IPS-11a (cell line): ENCODE measurements around the gene SLC35E1.
A peak's percentile ranks its signal among the peaks of the same experiment; 100 is the strongest.

Source experiments
- H3K4me3 ChIP-seq: one replicate; pipeline ENCODE4 v1.5.1; 2013; ENCODE audit warnings: low read depth, low read length, control low read depth

SLC35E1 gene

GRCh38 chr19:16582486-16583261 is 10.5 kb upstream of the SLC35E1 start:
- no peak overlapping the region for H3K4me3 ChIP-seq

GRCh38 chr19:16581971-16582343 is 9.7 kb upstream of the SLC35E1 start:
- no peak overlapping the region for H3K4me3 ChIP-seq

- H3K4me3 ChIP-seq, result no peak overlapping the region
Observed at GRCh38 chr19:16581145-16581970, 9.1 kb upstream of the SLC35E1 start.

GRCh38 chr19:16579381-16579780 is 7.2 kb upstream of the SLC35E1 start:
- no peak overlapping the region for H3K4me3 ChIP-seq

- H3K4me3 ChIP-seq, result no peak overlapping the region
Observed at GRCh38 chr19:16577531-16577985, 5.3 kb upstream of the SLC35E1 start.

GRCh38 chr19:16576690-16577530 is 4.7 kb upstream of the SLC35E1 start:
- no peak overlapping the region for H3K4me3 ChIP-seq

GRCh38 chr19:16575861-16576689 is 3.9 kb upstream of the SLC35E1 start:
- H3K4me3 ChIP-seq, result no peak overlapping the region

GRCh38 chr19:16575282-16575681 is 3.1 kb upstream of the SLC35E1 start:
- H3K4me3 ChIP-seq, result no peak overlapping the region

- no peak overlapping the region for H3K4me3 ChIP-seq
Observed at GRCh38 chr19:16573925-16574324, 1.7 kb upstream of the SLC35E1 start.

GRCh38 chr19:16573296-16573695 is 1.1 kb upstream of the SLC35E1 start:
- H3K4me3 ChIP-seq, result peak overlapping the region; percentile 90

- H3K4me3 ChIP-seq, result peak overlapping the region; percentile 87
Observed at GRCh38 chr19:16571822-16572331, 338 bp downstream of the SLC35E1 start.

- H3K4me3 ChIP-seq, result peak overlapping the region; percentile 87
Observed at GRCh38 chr19:16571283-16571682, 932 bp downstream of the SLC35E1 start.

GRCh38 chr19:16569609-16570320 is 2.5 kb downstream of the SLC35E1 start:
- no peak overlapping the region for H3K4me3 ChIP-seq

- no peak overlapping the region for H3K4me3 ChIP-seq
Observed at GRCh38 chr19:16566702-16567101, 5.5 kb downstream of the SLC35E1 start.

GRCh38 chr19:16566161-16566560 is 6.1 kb downstream of the SLC35E1 start:
- H3K4me3 ChIP-seq, result no peak overlapping the region

- no peak overlapping the region for H3K4me3 ChIP-seq
Observed at GRCh38 chr19:16564842-16565241, 7.4 kb downstream of the SLC35E1 start.

GRCh38 chr19:16562608-16563025 is 9.6 kb downstream of the SLC35E1 start:
- H3K4me3 ChIP-seq, result no peak overlapping the region

GRCh38 chr19:16561382-16561781 is 10.8 kb downstream of the SLC35E1 start:
- H3K4me3 ChIP-seq, result no peak overlapping the region

GRCh38 chr19:16559780-16560276 is 12.4 kb downstream of the SLC35E1 start:
- no peak overlapping the region for H3K4me3 ChIP-seq
